OCI-LY3 (cell line): Measurements from ENCODE around the gene NGFR.

Experiments
- CTCF ChIP-seq: fragments of 200-600, 300-600 bp; sonication (generic); IDR thresholded peaks from 2 replicates; pipeline ENCODE4 v1.5.1; 2014; ENCODE audit warnings: antibody characterized with exemption, low read length, low read depth
- EZH2phosphoT487 ChIP-seq: fragments of 200-600 bp; shearing (Covaris generic); IDR thresholded peaks from 2 replicates; pipeline ENCODE4 v1.6.1; 2018; ENCODE audit warnings: antibody characterized with exemption, mixed run types, low read depth

DNA sequence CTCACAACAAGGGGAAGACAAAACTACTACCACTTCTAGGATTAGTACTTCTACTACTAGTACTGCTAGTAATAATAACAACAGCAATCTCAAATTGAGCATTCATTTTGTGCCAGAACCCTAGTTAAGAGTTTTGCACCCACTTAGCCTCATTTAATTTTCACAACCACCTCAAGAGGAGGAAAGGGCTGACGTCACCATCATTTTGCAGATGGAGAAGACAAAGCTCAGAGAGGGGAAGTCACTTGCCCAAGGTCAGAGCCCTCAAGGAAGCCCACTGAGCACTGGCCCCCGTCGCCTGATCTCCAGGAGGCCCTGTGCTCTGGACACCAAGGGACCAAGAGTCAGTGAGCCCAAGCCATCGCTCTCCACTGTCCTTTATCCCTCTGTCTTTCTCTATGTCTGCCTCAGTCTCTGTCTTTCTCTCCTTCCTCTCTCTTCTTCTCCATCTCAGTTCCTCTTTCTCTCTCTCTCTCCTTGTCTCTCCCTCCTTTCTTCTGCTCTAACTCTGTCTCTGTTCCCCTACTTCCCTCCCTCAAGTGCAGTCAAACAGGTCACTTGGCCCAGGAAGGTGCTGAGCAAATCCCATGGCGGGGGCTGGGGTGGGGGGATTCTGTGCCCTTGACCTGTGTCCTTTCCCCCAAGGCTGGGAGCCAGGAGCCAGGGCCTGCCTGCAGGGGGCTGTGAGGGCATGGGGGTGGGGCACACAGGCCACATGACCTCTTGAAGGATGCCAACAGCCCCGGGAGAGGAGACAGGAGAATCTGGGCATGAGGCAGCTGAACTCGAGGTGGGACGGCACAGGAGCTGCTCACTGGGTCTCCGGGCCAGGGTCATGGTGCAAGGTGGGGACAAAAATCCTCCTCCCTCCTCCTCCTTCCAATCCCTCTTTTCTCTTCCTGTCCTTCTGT, 11.2 kb upstream of the NGFR start:
- TF ChIP-seq EZH2phosphoT487 (no peak), CTCF (no peak)
